ENCODE results near the gene ATL3. TPM values are rescaled to one million over a fixed set of nuclear protein-coding genes. Genes with fewer than 3 reads are reported as not detected.

ATL3 gene
- total and polyA plus RNA-seq, 2 of the 4 experiments (the other 2 are of a cell fraction): 19.9 to 131 TPM

GRCh38 chr11:63621071-63621470, 50.1 kb downstream of the ATL3 start:
- no peak overlapping the region for H3K9ac ChIP-seq (ENCODE audit: low read depth, low read length)
- H3K4me2 ChIP-seq (ENCODE audit: low read depth, low read length): no peak overlapping the region
- H4K8ac ChIP-seq (ENCODE audit: low read depth in 2 of 2, low read length in 2 of 2): no peak overlapping the region
- H3K9me3 ChIP-seq (ENCODE audit: control insufficient read depth, insufficient read depth, low read length): no peaks in the 10 kb centered on the region
- no peak overlapping the region for H3K4me3 ChIP-seq (ENCODE audit: insufficient read depth, low read depth, low read length)
- no peak for TF ChIP-seq SMC3 (IDR thresholded peaks at IDR 0.05; ENCODE audit: low read depth, low read length)
- no peak for TF ChIP-seq FOS (IDR thresholded peaks at IDR 0.05; ENCODE audit: low read depth, low read length)
- TF ChIP-seq ELK1 (IDR thresholded peaks at IDR 0.05; ENCODE audit: borderline replicate concordance, low read depth, low read length): no peak
- no peak for TF ChIP-seq MAZ (IDR thresholded peaks at IDR 0.05; ENCODE audit: borderline replicate concordance, low read depth, low read length)
- TF ChIP-seq RFX5 (IDR thresholded peaks at IDR 0.05; ENCODE audit: low read depth, low read length): no peak
- TF ChIP-seq MXI1 (IDR thresholded peaks at IDR 0.05; ENCODE audit: borderline replicate concordance, low read depth, low read length): no peak
- no peak for TF ChIP-seq CHD1 (IDR thresholded peaks at IDR 0.05; ENCODE audit: low read depth, low read length)
- no peak for TF ChIP-seq RAD21 (IDR thresholded peaks at IDR 0.05; ENCODE audit: low read length)
- no peak for TF ChIP-seq MAFK (IDR thresholded peaks at IDR 0.05; ENCODE audit: low read depth, low read length)
- TF ChIP-seq CEBPB (IDR thresholded peaks at IDR 0.05; ENCODE audit: low read depth, low read length): no peak
- TF ChIP-seq CTCF (conservative IDR thresholded peaks at IDR 0.05; ENCODE audit: low read depth, low read length): no peak
- no peak for TF ChIP-seq BHLHE40 (IDR thresholded peaks at IDR 0.05; ENCODE audit: low read depth, low read length)
- no peak for TF ChIP-seq POLR2A (IDR thresholded peaks at IDR 0.05; ENCODE audit: low read depth, low read length)
- no peak for TF ChIP-seq NFE2L2 (IDR thresholded peaks at IDR 0.05; ENCODE audit: low read depth, low read length)
- no peak for TF ChIP-seq RCOR1 (IDR thresholded peaks at IDR 0.05; ENCODE audit: insufficient replicate concordance, low read length)
- TF ChIP-seq, protein P1, sequence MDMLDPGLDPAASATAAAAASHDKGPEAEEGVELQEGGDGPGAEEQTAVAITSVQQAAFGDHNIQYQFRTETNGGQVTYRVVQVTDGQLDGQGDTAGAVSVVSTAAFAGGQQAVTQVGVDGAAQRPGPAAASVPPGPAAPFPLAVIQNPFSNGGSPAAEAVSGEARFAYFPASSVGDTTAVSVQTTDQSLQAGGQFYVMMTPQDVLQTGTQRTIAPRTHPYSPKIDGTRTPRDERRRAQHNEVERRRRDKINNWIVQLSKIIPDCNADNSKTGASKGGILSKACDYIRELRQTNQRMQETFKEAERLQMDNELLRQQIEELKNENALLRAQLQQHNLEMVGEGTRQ (IDR thresholded peaks at IDR 0.05; ENCODE audit: low read depth, low read length): no peak
- no peak for ATAC-seq (ENCODE audit: low read depth)
- H3K4me1 ChIP-seq (ENCODE audit: control insufficient read depth, insufficient read depth, low read length): no peaks in the 10 kb centered on the region
- no peak overlapping the region for H3K56ac ChIP-seq (ENCODE audit: extremely low read depth, insufficient read depth, low read length)
- H4K5ac ChIP-seq (ENCODE audit: low read depth, low read length): no peak overlapping the region
- no peak overlapping the region for H3K18ac ChIP-seq (ENCODE audit: low read depth, low read length)
- ChIA-PET POLR2A (ENCODE audit: unreplicated experiment) (no interaction called here), CTCF (no interaction called here)
- H2BK120ac ChIP-seq (ENCODE audit: low read depth, low read length): no peak overlapping the region
- H3K9me1 ChIP-seq (ENCODE audit: insufficient read depth, low read length): no peaks in the 10 kb centered on the region
- no peaks in the 10 kb centered on the region for H3K27me3 ChIP-seq (ENCODE audit: control insufficient read depth, insufficient read depth, low read length)
- no peak overlapping the region for H3K27ac ChIP-seq (ENCODE audit: insufficient read depth, low read length)
- no peak overlapping the region for H2AFZ ChIP-seq (replicated peaks; ENCODE audit: low read length, poor library complexity)
- no peak for DNase-seq
- in situ Hi-C loops (cut with MboI; ENCODE audit: low sequenced_read_pairs): no loop called here
- H3K4ac ChIP-seq (ENCODE audit: low read depth, low read length): no peak overlapping the region
- WGBS, 2 experiments (ENCODE audit: extremely low coverage in 2 of 2, insufficient read length in 1 of 2): no CpG with 5 or more reads among the region's 1 CpG
- no peak overlapping the region for H2BK5ac ChIP-seq (ENCODE audit: low read depth, low read length, poor library complexity, severe bottlenecking)
- BruUV-seq (replicated peaks): no TSS peak
- H2AK5ac ChIP-seq (ENCODE audit: low read depth, low read length): no peak overlapping the region
- no peaks in the 10 kb centered on the region for H4K20me1 ChIP-seq (ENCODE audit: insufficient read depth, low read length)
- no peak overlapping the region for H3K23ac ChIP-seq (ENCODE audit: low read depth, low read length)
- intact Hi-C loops (cut with micrococcal nuclease): no loop called here
- dilution Hi-C loops (cut with HindIII; ENCODE audit: low sequenced_read_pairs, unreplicated experiment): no loop called here
- H2BK20ac ChIP-seq (ENCODE audit: low read depth, low read length): no peak overlapping the region
- H3K79me1 ChIP-seq (ENCODE audit: low read depth in 1 of 2, low read length in 2 of 2): no peaks in the 10 kb centered on the region
- H3K36me3 ChIP-seq (ENCODE audit: control insufficient read depth, insufficient read depth, low read length): no peaks in the 10 kb centered on the region
- H2BK15ac ChIP-seq (ENCODE audit: low read depth, low read length): no peak overlapping the region
- H4K91ac ChIP-seq (ENCODE audit: insufficient read depth, low read depth, low read length): no peak overlapping the region
- H3K14ac ChIP-seq (replicated peaks; ENCODE audit: low read depth, low read length): no peak overlapping the region
- no peak overlapping the region for H2AK9ac ChIP-seq (replicated peaks; ENCODE audit: low read depth, low read length, poor library complexity)
